ENCODE measurements around the gene BOLA1.

Gene BOLA1

GRCh38 chr1:149927563-149928400 is 28.4 kb downstream of the BOLA1 start, which contains the start of gene SF3B4 (continued):
- peak; percentile 94 for TF ChIP-seq ZNF518A (tag by site-specific recombination; conservative IDR thresholded peaks at IDR 0.05; ENCODE audit: low read depth)
- TF ChIP-seq ZNF561 (tag by site-specific recombination; IDR thresholded peaks at IDR 0.05; ENCODE audit: borderline replicate concordance): 0 out of 2 replicates have a peak, but pooled peaks have one; percentile 18
- no peak for TF ChIP-seq ZNF747 (tag by site-specific recombination; IDR thresholded peaks at IDR 0.05)
- no peak for TF ChIP-seq ZNF19 (tag by site-specific recombination; IDR thresholded peaks at IDR 0.05; ENCODE audit: low read depth)
- TF ChIP-seq ZBTB7A (tag by site-specific recombination; IDR thresholded peaks at IDR 0.05; ENCODE audit: low read depth): no peak

- CTCF ChIA-PET: interaction anchor here (0.6 to 1.5 kb wide), 3 partner anchors 40 to 294 kb away, joined by 3 to 4 read pairs (median 3); a partner anchor contains a TSS
- Histone ChIP-seq H3K9me3 (ENCODE audit: control insufficient read depth, insufficient read depth, low read depth, low read length) (no peaks in the 10 kb centered on the region), H3K27ac (ENCODE audit: extremely low read depth, low read depth, low read length) (peak overlapping the region; percentile 78), H3K4me3 (ENCODE audit: low read depth, low read length) (peak overlapping the region; percentile 64), H3K36me3 (ENCODE audit: control insufficient read depth in 2 of 2, insufficient read depth in 1 of 2, low read length in 2 of 2) (peaks cover 30 to 70% of the 10 kb centered on the region in 2 experiments), H3K4me1 (ENCODE audit: control insufficient read depth, insufficient read depth, low read length) (0 out of 2 replicates have a peak, but pooled peaks cover 2% of the 10 kb centered on the region)
- TF ChIP-seq PRDM10 (tag by site-specific recombination; IDR thresholded peaks at IDR 0.05) (peak; percentile 76; the same call in 1 of the 2 replicates), ZNF221 (tag by site-specific recombination; IDR thresholded peaks at IDR 0.05; ENCODE audit: borderline replicate concordance) (no peak)
- POLR2A ChIA-PET: interaction anchor here (0.6 to 2.8 kb wide), 10 partner anchors 9 to 292 kb away, joined by 3 to 30 read pairs (median 4); partner anchors contain the start of gene MTMR11
Measured at GRCh38 chr1:149928401-149928724, 29.0 kb downstream of the BOLA1 start.

- CTCF ChIA-PET: interaction anchor here (0.6 to 0.9 kb wide), 2 partner anchors 236 to 257 kb away, joined by 3 read pairs; no protein-coding TSS in a partner anchor
- H3K36me3 ChIP-seq (ENCODE audit: control insufficient read depth in 2 of 2, insufficient read depth in 1 of 2, low read length in 2 of 2): peaks cover 16 to 66% of the 10 kb centered on the region in 2 experiments
- no peak for TF ChIP-seq ZNF473 (tag by site-specific recombination; IDR thresholded peaks at IDR 0.05)
- TF ChIP-seq BCL11A (tag by site-specific recombination; IDR thresholded peaks at IDR 0.05; ENCODE audit: low read depth): no peak
- no peak for TF ChIP-seq ZSCAN23 (tag by site-specific recombination; IDR thresholded peaks at IDR 0.05)
- no peak for TF ChIP-seq ZBTB17 (tag by site-specific recombination; IDR thresholded peaks at IDR 0.05)
- no peak for TF ChIP-seq ZNF140 (tag by site-specific recombination; IDR thresholded peaks at IDR 0.05)
- no peak for TF ChIP-seq ZNF518A (tag by site-specific recombination; conservative IDR thresholded peaks at IDR 0.05; ENCODE audit: low read depth)
- TF ChIP-seq ZNF433 (tag by site-specific recombination; IDR thresholded peaks at IDR 0.05; ENCODE audit: low read depth): no peak
- TF ChIP-seq ZFP41 (tag by site-specific recombination; IDR thresholded peaks at IDR 0.05; ENCODE audit: borderline replicate concordance): no peak
- no peak for TF ChIP-seq ZNF2 (tag by site-specific recombination; IDR thresholded peaks at IDR 0.05)
- TF ChIP-seq ZNF548 (tag by site-specific recombination; IDR thresholded peaks at IDR 0.05): no peak
- POLR2A ChIA-PET: interaction anchor here (2.5 to 2.8 kb wide), 2 partner anchors 9 to 43 kb away, joined by 19 to 30 read pairs; a partner anchor contains a TSS
- no peak overlapping the region for H3K27ac ChIP-seq (ENCODE audit: extremely low read depth, low read depth, low read length)
- H3K9me3 ChIP-seq (ENCODE audit: control insufficient read depth, insufficient read depth, low read depth, low read length): no peaks in the 10 kb centered on the region
- no peak overlapping the region for H3K4me3 ChIP-seq (ENCODE audit: low read depth, low read length)
- 0 out of 2 replicates have a peak, but pooled peaks cover 2% of the 10 kb centered on the region for H3K4me1 ChIP-seq (ENCODE audit: control insufficient read depth, insufficient read depth, low read length)
Measured at GRCh38 chr1:149929856-149930255, 30.5 kb downstream of the BOLA1 start.

Data from HEK293 (cell line).